HepG2 (cell line): ENCODE data around the gene IRAK4. TPM values are rescaled to one million over a fixed set of nuclear protein-coding genes. Genes with fewer than 3 reads are reported as not detected.

Source experiments
- ATAC-seq: fragments of 200-7000 bp; cut with Tn5 transposase; 3 replicates; pipeline ENCODE4 v1.9.1; 2020; ENCODE audit warnings: mild to moderate bottlenecking, moderate library complexity
- Bru-seq: library from RNA; stranded (reverse); fragments of 400-500 nt; gene quantifications from one replicate; lab custom pipeline; 2021; lab: Mats Ljungman, UMichigan
- BruChase-seq, 2 experiments: library from RNA; stranded (reverse); fragments of 400-500 nt; gene quantifications; one replicate each; lab custom pipeline; 2021; lab: Mats Ljungman, UMichigan
- BruUV-seq: library from RNA; stranded (reverse); fragments of 400-500 nt; replicated peaks from 2 replicates; lab custom pipeline; 2021; lab: Mats Ljungman, UMichigan
- CTCF ChIA-PET: fragments of 300-600 bp; formaldehyde crosslinking; extraction: SDS; loops from one replicate; lab custom pipeline; 2021; ENCODE audit warnings: low total read pairs, inconsistent platforms, low intra/inter-chr PET ratio; lab: Yijun Ruan, JAX
- POLR2A ChIA-PET: fragments of 350-600 bp; sonication (Branson Sonifier 250); formaldehyde crosslinking; loops from one replicate; lab custom pipeline; 2020; ENCODE audit warnings: antibody characterized with exemption, inconsistent platforms; lab: Yijun Ruan, JAX
- DNase-seq: peaks from one replicate; pipeline ENCODE4 v3.0.0-alpha.2; 2015; ENCODE audit warnings: low spot score
- FAIRE-seq: peaks from 3 replicates; lab custom pipeline; 2011; peaks lifted over from hg19 to GRCh38; lab: Jason Lieb, UNC
- H2AFZ ChIP-seq: one replicate; pipeline ENCODE4 v1.6.1; 2011; ENCODE audit warnings: low read length, inconsistent platforms
- H3K27ac ChIP-seq: fragments of 300-600 bp; 3 replicates; pipeline ENCODE4 v1.8.0; 2011; ENCODE audit warnings: mixed run types, mild to moderate bottlenecking, mixed read lengths, low read length, inconsistent platforms; ENCODE audit not compliant: insufficient read depth; ENCODE audit errors: extremely low read length
- H3K27me3 ChIP-seq, 2 experiments: fragments of 200-600 bp in 1 of 2; 2 replicates in 1 of 2; 3 replicates in 1 of 2; pipeline versions ENCODE4 v1.6.0 to v1.8.0; 2011; ENCODE audit warnings: low read length in 2 of 2, mild to moderate bottlenecking in 2 of 2, moderate library complexity in 2 of 2, inconsistent platforms in 1 of 2; ENCODE audit not compliant: insufficient read depth in 2 of 2, control insufficient read depth in 1 of 2
- H3K36me3 ChIP-seq, 2 experiments: fragments of 200-600 bp in 1 of 2; replicated peaks in 1 of 2; 2 replicates in 1 of 2; 3 replicates in 1 of 2; pipeline versions ENCODE4 v1.5.1 to v1.8.0; 2011; ENCODE audit warnings: low read length in 2 of 2, inconsistent platforms in 1 of 2; ENCODE audit not compliant: insufficient read depth in 2 of 2, control insufficient read depth in 1 of 2
- H3K4me1 ChIP-seq: 2 replicates; pipeline ENCODE4 v1.5.1; 2012; ENCODE audit warnings: low read length, inconsistent platforms; ENCODE audit not compliant: insufficient read depth
- H3K4me2 ChIP-seq: 2 replicates; pipeline ENCODE4 v1.6.0; 2011; ENCODE audit warnings: low read depth, low read length, inconsistent platforms
- H3K4me3 ChIP-seq, 3 experiments: fragments of 200-600 bp in 1 of 3; sonication (generic), shearing (Covaris generic) in 1 of 3; replicated peaks in 1 of 3; 2 replicates each; pipeline ENCODE4 v1.5.1; 2011 to 2016; ENCODE audit warnings: low read length in 3 of 3, inconsistent platforms in 2 of 3, low read depth in 2 of 3, mild to moderate bottlenecking in 2 of 3, control low read depth in 1 of 3, mixed read lengths in 1 of 3; ENCODE audit not compliant: insufficient read depth in 1 of 3
- H3K79me2 ChIP-seq: one replicate; pipeline ENCODE4 v1.6.1; 2011; ENCODE audit warnings: low read length, inconsistent platforms; ENCODE audit not compliant: insufficient read depth
- H3K9ac ChIP-seq: 2 replicates; pipeline ENCODE4 v1.6.0; 2011; ENCODE audit warnings: mild to moderate bottlenecking, low read depth, low read length, inconsistent platforms; ENCODE audit not compliant: insufficient read depth
- H3K9me3 ChIP-seq: 2 replicates; pipeline ENCODE4 v1.5.1; 2012; ENCODE audit warnings: mild to moderate bottlenecking, low read length
- H4K20me1 ChIP-seq: 2 replicates; pipeline ENCODE4 v1.6.0; 2011; ENCODE audit warnings: inconsistent platforms, mild to moderate bottlenecking, low read length, moderate library complexity; ENCODE audit not compliant: insufficient read depth
- CAMTA2 ChIP-seq: sonication (generic); formaldehyde crosslinking; IDR thresholded peaks from 2 replicates; pipeline ENCODE4 v1.4.0; 2020; ENCODE audit warnings: mild to moderate bottlenecking, missing genetic modification reagents, borderline replicate concordance
- CEBPG ChIP-seq: IDR thresholded peaks from 2 replicates; pipeline ENCODE4 v1.6.1; 2016
- KDM3A ChIP-seq: IDR thresholded peaks from 2 replicates; pipeline ENCODE4 v1.6.1; 2018; ENCODE audit warnings: low read depth, missing compliant biosample characterization
- KLF16 ChIP-seq, 2 experiments: sonication (generic) in 1 of 2; formaldehyde crosslinking in 1 of 2; IDR thresholded peaks; 2 replicates each; pipeline versions ENCODE4 v1.6.1 to v1.8.0; 2016 to 2023; ENCODE audit warnings: missing genetic modification reagents in 2 of 2, missing compliant biosample characterization in 1 of 2
- MYNN ChIP-seq: sonication (generic); formaldehyde crosslinking; IDR thresholded peaks from 2 replicates; pipeline ENCODE4 v1.4.0; 2020; ENCODE audit warnings: mild to moderate bottlenecking, low read depth, missing genetic modification reagents
- NFIC ChIP-seq: IDR thresholded peaks from 2 replicates; pipeline ENCODE4 v1.6.1; 2012; ENCODE audit warnings: mild to moderate bottlenecking, low read length, inconsistent platforms
- PITX1 ChIP-seq: sonication (generic); formaldehyde crosslinking; IDR thresholded peaks from 2 replicates; pipeline ENCODE4 v1.5.1; 2020; ENCODE audit warnings: mild to moderate bottlenecking, missing genetic modification reagents
- POLR2AphosphoS5 ChIP-seq: IDR thresholded peaks from 2 replicates; pipeline ENCODE4 v1.6.1; 2012; ENCODE audit warnings: low read depth, low read length
- ZNF329 ChIP-seq: sonication (generic); formaldehyde crosslinking; IDR thresholded peaks from 2 replicates; pipeline ENCODE4 v1.9.0; 2021; ENCODE audit warnings: low read depth, mild to moderate bottlenecking, missing genetic modification reagents
- ZNF335 ChIP-seq: sonication (generic); formaldehyde crosslinking; IDR thresholded peaks from 2 replicates; pipeline ENCODE4 v1.4.0; 2020; ENCODE audit warnings: missing genetic modification reagents
- ZNF549 ChIP-seq: sonication (generic); formaldehyde crosslinking; IDR thresholded peaks from 2 replicates; pipeline ENCODE4 v1.5.0; 2020; ENCODE audit warnings: missing genetic modification reagents
- ZSCAN25 ChIP-seq: sonication (generic); formaldehyde crosslinking; IDR thresholded peaks from 2 replicates; pipeline ENCODE4 v1.8.0; 2022; ENCODE audit warnings: mild to moderate bottlenecking, missing genetic modification reagents
- WGBS: methylation state at CpG from one replicate; pipeline ENCODE4 v1.1.6; 2017; ENCODE audit warnings: low lambda C conversion rate; 5-methylcytosine and 5-hydroxymethylcytosine counted together
- in situ Hi-C: cut with HindIII; loops from 2 replicates; pipeline ENCODE4 v1.10.0; 2017; ENCODE audit warnings: low pct_unique_long_range_greater_than_20kb; ENCODE audit not compliant: extremely low pct_ligation_motif_present
- intact Hi-C: fragments of 100-400 bp; cut with micrococcal nuclease; formaldehyde crosslinking; loops from one replicate; pipeline ENCODE4 v1.10.0; 2022; ENCODE audit not compliant: unreplicated experiment
- long read RNA-seq, 2 experiments: library from RNA in 1 of 2; library from polyadenylated mRNA in 1 of 2; stranded (forward) in 1 of 2; unstranded in 1 of 2; transcript quantifications; one replicate each; pipeline ENCODE4 v2.0.0, GENCODE V29; 2019 to 2022
- polyA minus RNA-seq, 3 experiments: library from RNA; depleted of rRNA, polyadenylated mRNA; stranded (reverse); fragments of >200 nt; gene quantifications; 2 replicates each; pipeline ENCODE4 v1.2.3, GENCODE V29; 2011; ENCODE audit warnings: low replicate concordance in 1 of 3
- polyA plus RNA-seq, 8 experiments: library from polyadenylated mRNA; depleted of rRNA in 3 of 8; stranded (reverse) in 7 of 8; unstranded in 1 of 8; fragments of >200 nt; fragmentation: Illumina TruSeq in 4 of 8; extraction: Trizol in 4 of 8; gene quantifications; 2 replicates each; pipeline versions ENCODE4 v1.2.1 to v1.2.3, GENCODE V29; 2011 to 2016; ENCODE audit warnings: low read depth in 4 of 8, missing spikeins in 1 of 8, mixed read lengths in 1 of 8; ENCODE audit not compliant: insufficient read depth in 1 of 8
- total RNA-seq, 5 experiments: library from RNA; depleted of rRNA; stranded (reverse); fragments of >200 nt; fragmentation: Illumina TruSeq; extraction: Trizol; gene quantifications; 2 replicates each; pipeline ENCODE4 v1.2.3, GENCODE V29; 2016; ENCODE audit warnings: low read depth in 1 of 5
- TF ChIP-seq, protein P1 (sequence below): sonication (generic); formaldehyde crosslinking; conservative IDR thresholded peaks from 2 replicates; pipeline ENCODE4 v1.5.0; 2020; ENCODE audit warnings: missing genetic modification reagents
- TF ChIP-seq, protein P2 (sequence below): sonication (generic); formaldehyde crosslinking; IDR thresholded peaks from 2 replicates; pipeline ENCODE4 v1.4.0; 2020; ENCODE audit warnings: missing genetic modification reagents, low read depth, mild to moderate bottlenecking, borderline replicate concordance

IRAK4 gene
- total RNA-seq (2016; rRNA removed; fragmentation: Illumina TruSeq; extraction: Trizol) (7.1 and 8.4 TPM in 2 replicates), polyA plus RNA-seq (2011; rRNA removed) (5.6 and 6.6 TPM in 2 replicates), polyA minus RNA-seq (2011; rRNA and poly(A)+ RNA removed; ENCODE audit: low replicate concordance) (2.1 and 3.3 TPM in 2 replicates), Bru-seq, nascent RNA (percentile 57 among the genes with signal in this experiment), BruChase-seq, experiment 1, labeled RNA remaining after a 6-hour chase (percentile 56 among the genes with signal in this experiment), BruChase-seq, experiment 2, labeled RNA remaining after a 2-hour chase (percentile 56 among the genes with signal in this experiment)
- total RNA-seq (2016; cell fraction: cytosol; rRNA removed; fragmentation: Illumina TruSeq; extraction: Trizol; ENCODE audit: low read depth), result 2.5 and 3.7 TPM in 2 replicates
- 6.7 and 8.5 TPM in 2 replicates for total RNA-seq (2016; cell fraction: insoluble cytoplasmic fraction; rRNA removed; fragmentation: Illumina TruSeq; extraction: Trizol)
- total RNA-seq (2016; cell fraction: membrane; rRNA removed; fragmentation: Illumina TruSeq; extraction: Trizol), result 6.9 and 7.2 TPM in 2 replicates
- total RNA-seq (2016; cell fraction: nucleus; rRNA removed; fragmentation: Illumina TruSeq; extraction: Trizol), result 8.9 and 9.7 TPM in 2 replicates
- polyA plus RNA-seq (2011; cell fraction: cytosol; rRNA removed), result 1.2 and 2.2 TPM in 2 replicates
- polyA plus RNA-seq (2011; cell fraction: nucleus; rRNA removed), result 5.7 and 6.2 TPM in 2 replicates
- polyA plus RNA-seq (2012), result 3.4 and 3.9 TPM in 2 replicates
- 1.3 and 1.7 TPM in 2 replicates for polyA plus RNA-seq (2016; cell fraction: cytosol; fragmentation: Illumina TruSeq; extraction: Trizol; ENCODE audit: low read depth)
- 5.2 and 6.3 TPM in 2 replicates for polyA plus RNA-seq (2016; cell fraction: insoluble cytoplasmic fraction; fragmentation: Illumina TruSeq; extraction: Trizol; ENCODE audit: low read depth)
- 3.8 TPM in 2 replicates for polyA plus RNA-seq (2016; cell fraction: membrane; fragmentation: Illumina TruSeq; extraction: Trizol; ENCODE audit: low read depth)
- 11.0 and 13.1 TPM in 2 replicates for polyA plus RNA-seq (2016; cell fraction: nucleus; fragmentation: Illumina TruSeq; extraction: Trizol; ENCODE audit: insufficient read depth, low read depth)
- polyA minus RNA-seq (2011; cell fraction: cytosol; rRNA and poly(A)+ RNA removed), result 2.8 and 4.5 TPM in 2 replicates
- 8.1 and 10.9 TPM in 2 replicates for polyA minus RNA-seq (2011; cell fraction: nucleus; rRNA and poly(A)+ RNA removed)
- long read RNA-seq, experiment 1, full-length matches to known transcripts, result 1 of 2 reads
- long read RNA-seq, experiment 1, partial matches to known transcripts, result 0 of 2 reads
- long read RNA-seq, experiment 1, other reads (novel, unspliced or antisense), result 1 of 2 reads
- long read RNA-seq, experiment 2, partial matches to known transcripts, result 1 of 7 reads
- long read RNA-seq, experiment 2, other reads (novel, unspliced or antisense), result 6 of 7 reads

DNA sequence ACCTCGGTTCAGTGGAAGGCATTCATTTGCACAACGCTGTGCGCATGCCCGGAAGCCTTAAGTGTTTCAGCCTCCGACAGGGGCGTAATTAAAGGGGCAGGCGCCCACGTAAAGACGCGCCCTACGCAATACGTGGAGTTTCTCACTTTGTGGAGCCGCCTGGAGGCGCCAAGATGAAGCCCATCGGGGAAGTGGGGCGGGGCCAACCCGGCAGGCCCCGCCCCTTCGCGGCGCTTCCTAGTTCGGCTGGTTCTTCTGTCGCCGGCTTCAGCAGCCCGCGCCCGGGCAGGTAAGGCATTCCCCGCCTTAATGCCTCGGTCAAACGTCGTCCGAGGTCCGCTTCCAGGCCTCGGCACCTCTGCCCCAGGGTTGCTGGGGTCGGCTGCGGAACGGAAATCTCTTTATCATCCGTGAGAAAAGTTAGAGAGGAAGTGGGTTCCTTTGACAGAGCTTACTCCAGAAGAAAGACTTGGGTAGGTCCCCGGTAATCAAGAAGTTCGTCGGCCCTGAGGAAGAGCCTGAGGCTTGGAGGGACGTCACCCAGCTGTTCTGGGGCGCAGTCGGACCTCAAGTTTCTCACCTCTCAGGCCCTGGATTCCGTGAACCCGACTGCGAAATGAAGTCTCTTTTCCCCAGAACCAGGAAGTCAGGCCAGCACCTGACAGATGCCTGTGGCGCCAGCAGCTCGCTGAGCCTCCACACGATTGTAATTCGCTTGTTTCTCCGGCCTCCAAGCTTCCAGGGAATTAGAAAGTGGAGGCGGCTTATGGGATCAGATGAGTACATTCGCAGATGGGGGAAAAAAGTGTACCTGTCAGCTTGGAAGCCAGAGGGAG lies at the start of gene IRAK4, which contains the start of gene PUS7L:
Gene IRAK4, plus strand, starts transcription at position 224 of the 836 bp plus-strand sequence. CDS start 9,161 bp downstream, outside the sequence.
Gene PUS7L, minus strand, starts transcription at position 63 of the 836 bp plus-strand sequence. CDS start 3,545 bp downstream, outside the sequence.
- Histone ChIP-seq H3K4me2 (peak within 1 kb of the TSS; percentile 96), H3K79me2 (peaks cover 15% of the 10 kb centered on the region), H3K9me3 (no peaks in the 10 kb centered on the region), H3K9ac (peak within 1 kb of the TSS; percentile 93), H3K36me3 (no peaks in the 10 kb centered on the region; a peak in 1 of 5 replicates), H3K4me3 (peak within 1 kb of the TSS; percentile 70 to 93 (median 84)), H2AFZ (peak within 1 kb of the TSS; percentile 87), H3K27me3 (no peaks in the 10 kb centered on the region; a peak in 1 of 5 replicates), H3K4me1 (peaks cover 62% of the 10 kb centered on the region), H4K20me1 (no peaks in the 10 kb centered on the region), H3K27ac (peak within 1 kb of the TSS; percentile 87)
- intact Hi-C loops, result loop anchor here (2.0 to 10.0 kb wide), 4 partner anchors 48 to 236 kb away; partner anchors contain the start of genes TMEM117 and TWF1
- in situ Hi-C loops, result no loop called here
- BruUV-seq, result TSS peak; percentile 67
- peak; percentile 97 for DNase-seq
- FAIRE-seq, result peak; percentile 91
- POLR2A ChIA-PET, result interaction anchor here (1.1 to 2.9 kb wide), 3 partner anchors 9 to 47 kb away, joined by 3 to 14 read pairs (median 5); partner anchors contain the start of gene TWF1
- peak; percentile 93 for ATAC-seq
- CTCF ChIA-PET, result no interaction called here
- WGBS, result 1% methylated on average over 21 of the region's 54 CpGs
- TF ChIP-seq NFIC (no peak), ZSCAN25 (CRISPR knock-in tag) (no peak), MYNN (CRISPR knock-in tag) (no peak), POLR2AphosphoS5 (peak; percentile 81), ZNF329 (CRISPR knock-in tag) (0 out of 2 replicates have a peak, but pooled peaks have one; percentile 41), CEBPG (peak; percentile 80), ZNF549 (CRISPR knock-in tag) (no peak), KLF16 (CRISPR knock-in tag; IDR thresholded peaks at IDR 0.05) (peak in 1 of 2 experiments; percentile 37; a peak in 2 of 4 replicates), KDM3A (CRISPR knock-in tag) (no peak), ZNF335 (CRISPR knock-in tag) (no peak), PITX1 (CRISPR knock-in tag) (no peak), CAMTA2 (CRISPR knock-in tag) (no peak)
- TF ChIP-seq, protein P1, sequence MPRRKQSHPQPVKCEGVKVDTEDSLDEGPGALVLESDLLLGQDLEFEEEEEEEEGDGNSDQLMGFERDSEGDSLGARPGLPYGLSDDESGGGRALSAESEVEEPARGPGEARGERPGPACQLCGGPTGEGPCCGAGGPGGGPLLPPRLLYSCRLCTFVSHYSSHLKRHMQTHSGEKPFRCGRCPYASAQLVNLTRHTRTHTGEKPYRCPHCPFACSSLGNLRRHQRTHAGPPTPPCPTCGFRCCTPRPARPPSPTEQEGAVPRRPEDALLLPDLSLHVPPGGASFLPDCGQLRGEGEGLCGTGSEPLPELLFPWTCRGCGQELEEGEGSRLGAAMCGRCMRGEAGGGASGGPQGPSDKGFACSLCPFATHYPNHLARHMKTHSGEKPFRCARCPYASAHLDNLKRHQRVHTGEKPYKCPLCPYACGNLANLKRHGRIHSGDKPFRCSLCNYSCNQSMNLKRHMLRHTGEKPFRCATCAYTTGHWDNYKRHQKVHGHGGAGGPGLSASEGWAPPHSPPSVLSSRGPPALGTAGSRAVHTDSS, result no peak
- TF ChIP-seq, protein P2, sequence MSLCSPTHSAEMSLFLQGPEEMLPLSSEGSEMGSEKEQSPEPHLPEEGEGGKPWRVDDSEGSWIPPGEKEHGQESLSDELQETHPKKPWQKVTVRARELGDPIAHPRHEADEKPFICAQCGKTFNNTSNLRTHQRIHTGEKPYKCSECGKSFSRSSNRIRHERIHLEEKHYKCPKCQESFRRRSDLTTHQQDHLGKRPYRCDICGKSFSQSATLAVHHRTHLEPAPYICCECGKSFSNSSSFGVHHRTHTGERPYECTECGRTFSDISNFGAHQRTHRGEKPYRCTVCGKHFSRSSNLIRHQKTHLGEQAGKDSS (CRISPR knock-in tag), result 0 out of 2 replicates have a peak, but pooled peaks have one; percentile 7
